GM10266 (cell line): ENCODE measurements around the gene FAM193B.

Experiments
- DNase-seq: peaks from one replicate; pipeline ENCODE4 v3.0.0; 2012; ENCODE audit errors: extremely low spot score
- TF ChIP-seq, protein P1 (sequence below): IDR thresholded peaks from 2 replicates; pipeline ENCODE4 v1.5.1; 2012; ENCODE audit warnings: mild to moderate bottlenecking, low read depth; ENCODE audit not compliant: control insufficient read depth, insufficient read depth; ENCODE audit errors: missing control alignments

Gene FAM193B

DNA sequence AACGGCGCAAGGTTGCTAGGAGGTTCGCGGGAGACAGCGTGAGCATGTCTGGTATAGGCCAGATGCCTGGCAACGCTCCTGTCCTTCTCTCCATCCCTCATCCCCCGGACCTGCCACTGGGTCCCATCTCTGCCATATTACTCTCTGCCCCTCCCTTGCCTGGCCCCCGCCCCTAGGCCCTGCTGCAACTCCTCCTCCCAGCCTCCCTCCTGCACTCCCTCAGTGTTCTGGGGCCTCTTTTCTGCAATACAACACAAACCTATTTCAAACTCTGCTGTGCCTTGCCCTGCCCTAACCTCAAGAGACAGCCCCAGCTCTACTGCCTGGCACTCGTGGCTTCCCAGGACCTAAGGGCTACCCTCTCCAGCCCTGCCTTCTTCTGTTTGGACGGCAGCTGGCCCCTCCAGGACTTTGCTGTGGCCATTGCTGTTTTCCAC lies 72.0 kb downstream of the FAM193B start:
- no peak for DNase-seq

DNA sequence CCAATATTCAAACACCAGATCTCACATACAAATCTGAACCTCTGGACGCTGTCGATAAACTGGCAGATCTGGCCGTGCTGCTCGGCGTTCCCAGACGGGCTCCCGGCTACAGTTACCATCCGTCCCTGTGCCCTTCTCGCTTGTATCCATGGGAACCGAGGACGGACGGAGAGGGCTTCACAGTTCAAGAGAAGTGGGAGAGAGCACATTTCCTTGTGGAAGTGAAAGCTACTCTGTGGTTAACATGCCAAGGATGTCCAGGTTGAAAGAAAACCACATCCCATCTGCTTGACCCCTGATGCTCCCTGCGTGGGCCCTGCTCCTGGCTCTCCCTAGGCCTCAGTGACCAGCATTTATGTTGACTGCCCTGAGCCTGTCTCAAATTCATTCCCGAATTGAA lies 74.6 kb downstream of the FAM193B start:
- TF ChIP-seq, protein P1, sequence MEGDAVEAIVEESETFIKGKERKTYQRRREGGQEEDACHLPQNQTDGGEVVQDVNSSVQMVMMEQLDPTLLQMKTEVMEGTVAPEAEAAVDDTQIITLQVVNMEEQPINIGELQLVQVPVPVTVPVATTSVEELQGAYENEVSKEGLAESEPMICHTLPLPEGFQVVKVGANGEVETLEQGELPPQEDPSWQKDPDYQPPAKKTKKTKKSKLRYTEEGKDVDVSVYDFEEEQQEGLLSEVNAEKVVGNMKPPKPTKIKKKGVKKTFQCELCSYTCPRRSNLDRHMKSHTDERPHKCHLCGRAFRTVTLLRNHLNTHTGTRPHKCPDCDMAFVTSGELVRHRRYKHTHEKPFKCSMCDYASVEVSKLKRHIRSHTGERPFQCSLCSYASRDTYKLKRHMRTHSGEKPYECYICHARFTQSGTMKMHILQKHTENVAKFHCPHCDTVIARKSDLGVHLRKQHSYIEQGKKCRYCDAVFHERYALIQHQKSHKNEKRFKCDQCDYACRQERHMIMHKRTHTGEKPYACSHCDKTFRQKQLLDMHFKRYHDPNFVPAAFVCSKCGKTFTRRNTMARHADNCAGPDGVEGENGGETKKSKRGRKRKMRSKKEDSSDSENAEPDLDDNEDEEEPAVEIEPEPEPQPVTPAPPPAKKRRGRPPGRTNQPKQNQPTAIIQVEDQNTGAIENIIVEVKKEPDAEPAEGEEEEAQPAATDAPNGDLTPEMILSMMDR = no peak
- DNase-seq = no peak

More for the DNA sequence above, 72.0 kb downstream of the FAM193B start:
- TF ChIP-seq, protein P1 = no peak

DNA sequence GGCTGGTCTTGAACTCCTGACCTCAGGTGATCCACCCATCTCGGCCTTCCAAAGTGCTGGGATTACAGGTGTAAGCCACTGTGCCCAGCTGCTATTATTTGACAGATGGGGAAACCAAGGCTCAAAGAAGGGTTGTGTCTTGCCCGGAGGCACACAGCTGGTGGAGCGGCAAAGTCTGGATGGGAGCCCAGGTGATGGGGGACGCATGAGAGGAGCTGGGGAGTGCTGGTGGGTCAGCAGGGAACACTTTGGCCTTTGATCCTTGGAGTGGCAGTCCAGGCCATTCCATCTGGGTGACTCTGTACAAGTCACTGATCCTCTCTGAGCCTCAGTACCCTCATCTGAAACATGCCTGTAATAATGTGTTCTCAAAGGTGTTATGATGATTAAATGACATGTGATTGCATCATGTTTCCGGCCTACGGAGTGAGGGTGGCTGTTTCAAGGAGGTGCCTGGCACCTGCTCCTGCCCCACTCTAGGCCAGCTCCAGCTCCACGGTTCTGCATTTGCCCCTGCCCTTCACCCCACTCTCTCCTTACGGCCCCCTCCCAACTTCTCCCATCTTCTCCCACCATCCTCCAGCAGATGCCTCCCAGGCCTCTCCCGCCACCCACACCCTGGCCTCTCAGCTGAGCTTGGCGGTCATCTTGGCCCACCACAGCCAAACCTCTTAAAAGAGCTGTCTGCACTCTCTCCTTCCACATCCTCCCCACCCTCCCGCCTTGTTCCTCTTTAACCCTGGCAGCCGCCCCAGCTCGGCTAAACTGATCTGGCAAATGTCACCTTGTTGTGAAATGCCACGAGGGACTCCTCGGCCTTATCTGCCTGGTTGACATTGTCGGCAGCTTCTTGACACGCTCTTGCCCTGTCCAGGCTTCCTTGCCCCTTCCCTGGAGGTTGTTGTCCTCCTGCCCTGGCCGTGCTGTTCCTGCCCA lies 75.4 kb downstream of the FAM193B start:
- no peak for DNase-seq
- TF ChIP-seq, protein P1 = no peak

DNA sequence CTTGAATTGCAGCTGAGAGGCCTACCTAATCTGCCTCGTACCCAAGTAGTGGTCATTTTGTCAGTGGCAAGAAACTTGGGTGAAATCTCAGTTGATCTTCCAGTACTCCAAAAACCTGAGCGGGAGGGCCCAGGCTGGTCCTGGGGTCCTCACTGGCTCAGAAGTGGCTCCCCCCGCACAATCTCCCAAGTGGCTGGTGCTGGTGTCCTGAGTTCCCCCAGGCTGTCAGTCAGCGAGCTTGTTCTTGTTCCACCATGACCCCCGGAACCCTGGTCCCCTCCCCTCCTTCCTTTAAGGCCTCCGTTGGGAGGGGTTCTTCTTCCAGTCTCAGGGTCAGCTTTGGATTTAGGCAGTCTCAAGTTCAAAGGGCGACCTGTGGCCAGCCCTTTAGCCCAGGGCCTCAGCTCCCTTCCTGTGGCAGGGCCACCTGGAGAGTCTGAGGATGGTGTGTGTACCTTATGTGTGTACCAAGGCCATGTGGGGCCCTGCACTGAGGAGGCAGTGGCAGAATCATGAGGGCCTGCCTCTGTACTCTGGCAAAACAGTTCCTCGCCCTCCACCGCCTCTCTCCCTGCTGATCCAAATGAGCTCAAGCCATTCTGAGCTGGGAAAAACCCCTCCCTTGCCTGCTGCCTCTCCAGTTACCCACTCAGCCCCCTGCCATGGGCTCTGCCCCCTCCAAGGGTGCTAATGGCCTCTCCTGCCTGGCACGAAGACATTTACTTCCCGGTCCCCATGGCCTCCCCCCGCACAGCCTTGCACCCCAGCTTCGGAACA lies 76.5 kb downstream of the FAM193B start:
- TF ChIP-seq, protein P1 = no peak
- no peak for DNase-seq

DNA sequence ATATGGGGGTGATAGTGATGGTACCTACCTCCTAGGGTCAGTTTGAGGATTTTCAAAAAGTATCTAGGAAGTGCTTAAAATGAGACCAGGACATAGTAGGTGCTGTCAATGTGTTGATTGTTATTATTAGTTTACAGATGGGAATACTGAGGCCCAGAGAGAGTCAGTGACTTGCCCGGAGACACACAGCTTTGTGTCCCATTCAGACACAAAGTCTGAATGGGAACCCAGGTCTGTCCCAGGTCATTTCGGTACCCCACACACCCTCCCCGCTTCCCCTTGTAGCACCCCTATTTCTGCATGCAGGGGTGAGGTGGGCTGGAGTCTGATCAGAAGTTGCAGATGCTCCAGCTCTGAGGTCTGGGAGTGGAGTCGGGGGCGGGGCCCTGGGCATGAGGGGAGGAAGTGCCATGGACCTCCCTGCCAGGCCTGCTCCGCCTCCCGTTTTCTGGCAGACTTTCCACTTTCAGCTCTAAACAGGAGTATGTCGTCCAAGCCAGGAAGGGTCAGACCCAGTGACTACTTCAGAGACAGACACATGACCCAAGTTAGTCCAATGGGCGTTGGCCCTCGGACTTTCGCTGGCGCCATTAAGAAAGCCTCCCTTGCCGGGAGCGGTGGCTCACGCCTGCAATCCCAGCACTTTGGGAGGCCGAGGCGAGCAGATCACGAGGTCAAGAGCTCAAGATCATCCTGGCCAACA lies 77.7 kb downstream of the FAM193B start:
- TF ChIP-seq, protein P1 = no peak
- DNase-seq = no peak

DNA sequence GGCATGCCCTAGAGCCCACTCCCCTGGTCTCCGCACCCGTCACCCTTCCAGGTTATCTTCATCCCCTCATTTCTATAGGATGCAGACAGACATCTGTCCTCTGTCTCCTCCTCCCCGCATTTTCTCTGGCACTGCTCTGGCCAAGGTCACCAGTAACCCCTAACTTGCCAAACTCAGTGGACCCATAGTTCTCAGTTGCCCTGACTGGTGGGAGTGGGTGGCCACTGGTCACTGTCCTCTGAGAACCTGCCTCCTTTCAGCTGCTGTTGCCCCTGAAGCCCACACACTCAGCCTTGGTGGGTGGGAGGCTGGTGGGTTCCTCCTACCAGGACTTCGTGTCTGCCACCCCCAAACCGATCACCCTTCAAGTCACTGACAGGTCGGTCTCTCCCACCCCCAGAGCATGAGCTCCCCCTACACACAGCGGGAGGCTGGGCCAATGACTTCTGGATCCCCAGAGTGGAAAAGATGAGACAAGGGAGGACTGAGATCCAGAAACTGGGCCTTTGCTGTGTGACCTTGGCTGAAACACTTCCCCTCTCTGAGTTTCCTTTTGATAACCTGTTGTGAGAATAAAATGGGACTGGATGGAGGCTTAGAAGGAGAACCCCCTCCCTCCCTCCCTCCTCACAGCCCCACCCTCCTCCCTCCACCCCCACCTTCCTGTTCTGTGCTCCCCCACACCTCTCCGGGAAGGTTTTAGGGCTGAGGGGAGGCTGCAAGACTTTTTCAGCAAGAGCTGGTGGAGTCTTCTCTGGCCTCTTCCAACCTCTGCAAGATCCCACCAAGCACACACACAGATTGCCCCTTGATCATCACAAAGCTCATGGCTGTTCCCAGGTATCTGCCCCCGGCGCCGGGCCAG lies 78.6 kb downstream of the FAM193B start:
- no peak for DNase-seq
- TF ChIP-seq, protein P1 = no peak
